UCSD-AML1 (cell line): ENCODE data around the gene RAET1E.

Source experiments
- DNase-seq: peaks from one replicate; lab custom pipeline; 2025; ENCODE audit not compliant: unreplicated experiment; lab: John Stamatoyannopoulos, UW

RAET1E gene

DNA sequence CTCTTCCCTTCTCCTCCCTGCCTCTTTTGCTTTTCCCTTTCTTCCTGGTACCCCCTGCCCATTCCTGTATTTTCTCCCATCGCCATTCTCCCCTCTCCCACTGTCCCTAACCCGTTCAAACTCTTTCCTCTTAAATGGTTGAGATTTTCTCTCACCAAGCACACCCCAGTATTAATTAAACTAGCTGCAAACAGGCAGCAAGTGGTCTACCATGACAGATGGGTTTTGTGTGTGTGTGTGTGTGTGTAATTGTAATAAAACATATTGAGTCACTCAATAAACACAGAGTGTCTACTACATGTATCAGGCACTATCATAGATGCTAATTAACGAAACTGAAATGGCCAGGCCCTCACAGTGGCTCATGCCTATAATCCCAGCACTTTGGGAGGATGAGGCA, 6.7 kb downstream of the RAET1E start:
- no peak for DNase-seq

DNA sequence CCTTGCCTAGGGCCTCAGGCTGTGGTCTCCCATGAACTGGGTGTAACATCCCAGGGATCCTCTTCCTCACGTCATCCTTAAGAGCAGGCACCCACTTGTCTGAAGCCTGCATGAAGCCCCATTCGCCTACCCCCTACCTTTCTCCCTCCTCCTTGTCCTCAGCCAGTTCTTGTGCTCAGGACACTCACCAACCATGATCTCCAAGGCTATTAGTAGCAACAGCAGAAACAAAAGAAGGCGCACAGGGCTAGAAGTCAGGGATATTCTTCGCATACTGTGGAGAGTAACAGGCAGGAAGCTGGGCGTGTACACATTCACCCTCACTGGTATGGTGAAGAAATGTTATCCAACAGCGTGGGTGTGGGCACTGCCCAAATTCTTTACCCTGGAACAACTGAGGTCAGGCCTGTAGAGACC, 7.3 kb downstream of the RAET1E start:
- no peak for DNase-seq

- no peak for DNase-seq
Measured at GRCh38 chr6:149889326-149889725, 8.6 kb downstream of the RAET1E start.

GRCh38 chr6:149888659-149889058, 9.3 kb downstream of the RAET1E start:
- no peak for DNase-seq

DNA sequence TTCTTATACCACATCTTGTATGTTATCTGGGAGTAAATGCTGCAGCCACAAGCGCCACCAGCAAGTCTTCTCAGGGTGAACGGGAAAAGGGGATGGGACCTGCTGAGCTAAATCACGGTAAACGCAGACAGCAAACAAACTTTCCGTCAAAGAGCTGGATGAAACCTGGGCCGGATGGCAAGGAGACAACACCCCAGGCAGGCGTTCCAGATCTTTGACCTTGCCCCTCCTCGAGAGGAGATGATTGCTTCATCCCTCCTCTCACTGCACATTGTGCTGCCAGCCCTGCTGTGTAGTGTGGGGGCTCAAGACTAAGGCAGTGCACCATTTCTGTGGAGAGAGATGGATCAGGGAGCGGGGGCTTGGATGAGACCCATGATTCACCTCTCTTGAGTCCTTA, 9.8 kb downstream of the RAET1E start:
- no peak for DNase-seq

- no peak for DNase-seq
Measured at GRCh38 chr6:149887343-149887742, 10.6 kb downstream of the RAET1E start.

GRCh38 chr6:149885888-149886287, 12.0 kb downstream of the RAET1E start:
- no peak for DNase-seq

GRCh38 chr6:149884617-149885016, 13.3 kb downstream of the RAET1E start:
- DNase-seq = no peak

GRCh38 chr6:149884215-149884614, 13.7 kb downstream of the RAET1E start:
- DNase-seq = no peak

DNA sequence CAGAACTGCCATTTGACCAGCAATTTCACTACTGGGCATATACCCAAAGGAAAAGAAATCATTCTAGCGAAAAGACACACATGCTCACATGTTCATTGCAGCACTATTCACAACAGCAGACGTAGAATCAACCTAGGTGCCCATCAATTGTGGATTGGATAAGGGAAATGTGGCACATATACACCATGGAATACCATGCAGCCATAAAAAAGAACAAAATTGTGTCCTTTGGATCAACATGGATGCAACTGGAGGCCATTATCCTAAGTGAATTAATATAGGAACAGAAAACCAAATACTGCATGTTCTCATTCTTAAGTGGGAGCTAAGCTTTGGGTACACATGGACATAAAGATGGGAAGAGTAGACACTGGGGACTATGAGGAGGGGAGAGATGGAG, 16.1 kb downstream of the RAET1E start:
- DNase-seq = no peak

- DNase-seq = no peak
Measured at GRCh38 chr6:149881066-149881766, 16.7 kb downstream of the RAET1E start.

GRCh38 chr6:149877659-149878058, 20.3 kb downstream of the RAET1E start:
- DNase-seq = no peak

- DNase-seq = no peak
Measured at GRCh38 chr6:149876241-149876933, 21.5 kb downstream of the RAET1E start.

DNA sequence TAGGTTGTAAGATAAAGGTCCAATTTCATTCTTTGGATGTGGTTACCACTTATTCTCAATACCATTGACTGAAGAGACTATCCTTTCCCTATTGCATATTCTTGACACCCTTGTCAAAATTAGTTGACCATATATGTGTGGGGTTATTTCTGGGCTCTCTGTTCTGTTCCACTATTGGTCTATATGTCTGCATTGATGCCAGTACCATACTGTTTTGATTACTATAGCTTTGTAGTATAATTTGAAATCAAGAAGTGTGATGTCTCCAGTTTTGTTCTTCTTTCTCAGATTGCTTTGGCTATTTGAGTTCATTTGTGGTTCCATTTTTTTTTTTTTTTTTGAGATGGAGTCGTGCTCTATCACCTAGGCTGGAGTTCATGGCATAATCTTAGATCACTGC, 25.7 kb downstream of the RAET1E start:
- no peak for DNase-seq

DNA sequence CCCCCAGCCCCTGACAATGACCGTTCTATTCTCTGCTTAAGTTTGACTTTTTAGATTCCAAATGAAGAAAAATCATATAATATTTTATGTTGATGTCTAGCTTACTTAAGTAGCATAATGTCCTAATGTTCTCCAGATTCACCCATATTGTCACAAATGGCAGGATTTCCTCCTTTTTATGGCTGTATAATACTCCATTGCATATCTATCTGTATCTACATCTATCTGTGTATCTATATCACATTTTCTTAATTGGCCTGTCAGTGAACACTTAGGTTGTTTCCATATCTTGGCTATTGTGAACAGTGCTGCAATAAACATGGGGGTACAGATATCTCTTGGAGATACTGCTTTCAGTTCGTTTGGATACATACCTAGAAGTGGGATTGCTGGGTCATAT, 26.7 kb downstream of the RAET1E start:
- DNase-seq = no peak

DNA sequence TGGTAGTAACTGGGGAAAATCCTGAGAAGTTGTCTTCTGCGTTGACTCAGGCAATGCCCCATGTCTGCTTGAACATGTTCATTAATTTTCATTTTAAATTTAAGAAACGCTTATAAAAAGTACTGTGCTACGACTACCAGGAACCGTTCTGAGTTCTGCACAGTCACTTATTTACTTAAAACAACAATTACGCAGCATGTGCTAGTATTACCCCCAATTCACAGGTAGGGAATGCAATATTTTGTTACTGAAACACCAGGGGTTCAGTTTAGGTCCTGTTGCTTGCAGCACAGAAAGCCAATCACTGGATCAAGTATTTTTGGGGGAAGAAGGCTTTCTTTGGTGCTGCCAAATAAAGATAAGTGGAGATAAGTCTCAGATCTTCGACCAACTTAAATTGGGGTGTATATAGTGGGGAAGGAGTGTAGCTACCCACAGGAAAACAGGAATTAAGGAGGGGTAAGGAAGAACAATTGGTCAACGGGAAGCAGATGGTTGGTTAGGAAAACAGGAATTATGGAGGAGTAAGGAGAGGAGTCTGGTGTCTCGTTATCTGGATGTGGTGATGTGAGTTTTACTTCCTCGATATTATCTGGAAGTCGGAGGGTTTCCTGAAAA, 28.5 kb downstream of the RAET1E start:
- no peak for DNase-seq

DNA sequence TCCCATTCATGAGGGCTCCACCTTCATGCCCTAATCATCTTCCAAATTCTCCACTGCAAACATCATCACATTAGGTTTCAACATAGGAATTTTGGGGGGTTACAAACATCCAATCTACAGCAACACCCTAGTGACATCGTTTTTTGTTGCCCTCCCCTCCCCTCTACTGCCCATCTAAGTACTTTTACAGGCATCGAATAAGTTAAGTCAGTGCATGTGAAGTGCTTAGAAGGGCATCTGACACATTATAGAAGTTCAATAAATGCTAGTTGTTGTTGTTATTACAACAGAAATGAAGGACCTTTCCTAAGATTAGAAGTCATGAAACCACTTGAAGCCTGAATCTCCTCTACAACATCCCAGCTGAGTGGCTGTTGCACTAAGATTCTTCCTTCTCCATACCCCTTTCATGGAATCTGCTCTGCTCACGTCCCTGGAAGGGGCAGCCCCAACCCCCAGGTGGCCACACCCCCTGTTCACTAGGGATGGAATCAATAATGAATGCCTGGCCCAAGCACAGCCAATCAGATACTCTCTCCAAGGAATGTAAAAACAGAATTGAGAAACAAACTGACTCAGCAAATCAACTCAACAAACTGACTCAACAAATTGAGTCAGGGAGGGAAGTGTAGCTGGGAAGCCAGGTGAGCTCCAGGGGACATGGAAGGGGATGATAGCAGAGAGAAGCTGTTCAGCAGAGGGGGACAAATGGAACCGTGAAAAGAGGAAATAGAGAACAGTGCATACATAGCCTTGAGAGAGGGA, 29.9 kb downstream of the RAET1E start:
- no peak for DNase-seq

DNA sequence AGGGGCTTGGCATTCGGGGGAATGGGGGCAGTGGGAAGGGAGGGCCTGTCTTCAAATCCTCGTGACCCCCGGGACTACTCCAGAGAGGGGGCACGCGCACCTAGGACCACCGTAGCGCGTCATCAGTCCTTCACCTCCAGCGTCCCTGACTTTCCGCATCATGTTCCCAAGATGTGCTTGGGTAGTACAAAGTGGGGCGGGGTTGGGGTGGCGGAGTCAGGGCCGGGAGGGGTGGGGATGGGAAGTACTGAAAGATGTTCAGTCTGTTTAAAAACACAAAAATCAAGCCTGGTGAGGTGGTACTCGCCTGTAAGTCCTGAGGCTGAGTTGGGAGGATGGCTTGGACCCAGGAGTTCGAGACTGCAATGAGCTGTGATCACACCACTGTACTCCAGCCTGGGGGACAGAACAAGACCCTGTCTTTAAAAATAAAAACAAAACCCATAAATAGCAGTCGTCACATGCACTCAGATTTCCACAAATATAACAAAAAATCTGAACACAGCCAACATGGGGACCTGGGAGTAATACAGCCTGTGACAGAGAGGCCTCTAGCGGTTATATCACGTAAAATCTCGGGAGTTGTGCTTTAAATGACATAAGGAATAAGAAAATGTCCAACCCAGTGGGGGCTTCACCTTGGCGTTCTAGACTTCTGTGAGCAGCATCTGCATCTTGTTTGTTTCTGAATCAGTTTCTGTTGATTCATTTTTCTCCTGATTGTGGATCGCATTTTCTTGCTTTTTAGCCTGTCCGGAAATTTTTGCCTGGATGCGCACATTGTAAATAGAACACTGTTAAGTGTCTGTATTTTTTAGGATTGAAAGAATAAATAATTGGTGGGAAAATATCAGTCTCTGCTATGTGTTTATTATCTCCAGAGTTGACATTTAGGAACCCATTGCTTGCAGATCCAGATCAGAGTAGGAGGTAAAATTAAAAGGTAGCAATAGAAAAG, 33.1 kb downstream of the RAET1E start:
- no peak for DNase-seq

DNA sequence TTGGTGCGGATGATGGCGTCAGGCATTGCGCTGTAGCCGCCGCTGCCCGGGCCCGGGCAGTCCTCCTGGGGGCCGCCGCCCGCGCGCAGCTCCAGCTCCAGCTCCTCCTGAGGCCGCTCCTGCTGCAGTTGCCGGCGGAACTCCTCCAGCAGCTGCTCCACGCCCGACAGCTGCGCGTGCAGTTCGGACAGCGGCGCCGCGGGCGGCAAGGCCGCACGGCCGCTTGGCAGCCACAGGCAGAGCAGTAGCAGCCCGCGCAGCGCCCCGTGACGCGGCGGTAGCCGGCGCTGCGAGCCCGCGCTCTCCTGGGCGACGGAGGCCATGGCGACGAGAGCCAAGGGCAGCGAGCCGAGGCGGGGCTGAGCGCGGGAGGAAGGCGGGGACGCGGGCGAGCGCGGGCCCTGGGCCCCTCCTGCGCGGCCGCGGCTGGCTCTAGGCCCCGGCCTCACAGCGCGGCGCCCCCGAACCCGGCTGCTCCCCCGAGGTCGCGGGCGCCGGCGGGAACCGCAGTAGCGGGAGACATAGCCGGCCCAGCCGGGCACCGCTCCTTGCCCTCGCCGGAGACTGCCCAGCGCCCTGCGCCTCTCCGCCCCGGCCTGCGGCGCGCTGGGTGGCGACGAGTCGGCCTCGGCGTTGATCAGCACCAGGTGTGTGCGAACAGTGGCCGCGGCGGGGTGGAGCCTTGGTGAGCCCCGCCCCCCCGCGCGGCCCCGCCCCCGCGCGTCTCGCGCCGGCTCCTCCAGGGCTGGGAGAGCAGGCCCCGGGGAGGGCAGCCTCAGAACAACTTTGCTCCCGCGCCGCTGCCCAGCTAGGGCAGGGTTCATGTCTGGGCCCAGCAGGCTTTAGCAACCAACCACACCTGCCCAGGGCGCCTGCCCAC, 34.0 kb downstream of the RAET1E start, which contains the start of gene LRP11:
Gene LRP11 (minus strand): TSS at position 662 of the 880 bp plus-strand sequence. CDS start 339 bp downstream, at position 323.
- DNase-seq = peak; percentile 85
